Suprapubic skin (tissue), 4 donors: ENCODE measurements around the gene SYNE2. TPM values are rescaled to one million over a fixed set of nuclear protein-coding genes. Genes with fewer than 3 reads are reported as not detected.

ENCODE experiments used
- DNase-seq, 2 donors: peaks; one replicate each; pipeline ENCODE4 v3.0.0-alpha.2; 2019; ENCODE audit warnings: low spot score in 2 of 2
- H3K27ac ChIP-seq: fragments of 200-600 bp; sonication (generic); one replicate; pipeline ENCODE4 v1.5.1; 2019
- H3K27me3 ChIP-seq: fragments of 200-600 bp; sonication (generic); one replicate; pipeline ENCODE4 v1.5.1; 2019
- H3K36me3 ChIP-seq: fragments of 200-600 bp; sonication (generic); one replicate; pipeline ENCODE4 v1.5.1; 2019
- H3K4me1 ChIP-seq: fragments of 200-600 bp; sonication (generic); one replicate; pipeline ENCODE4 v1.5.1; 2019
- H3K4me3 ChIP-seq: fragments of 200-600 bp; sonication (generic); one replicate; pipeline ENCODE4 v1.5.1; 2019; ENCODE audit warnings: mild to moderate bottlenecking
- H3K9me3 ChIP-seq: fragments of 200-600 bp; sonication (generic); one replicate; pipeline ENCODE4 v1.5.1; 2019
- EP300 ChIP-seq: sonication (generic); formaldehyde crosslinking; IDR thresholded peaks from one replicate; pipeline ENCODE4 v1.6.1; 2017; ENCODE audit warnings: antibody characterized with exemption
- POLR2A ChIP-seq, 2 donors: fragments of 450-650 bp; IDR thresholded peaks; one replicate each; pipeline ENCODE4 v1.6.1; 2017; ENCODE audit warnings: antibody characterized with exemption in 2 of 2, mild to moderate bottlenecking in 2 of 2, moderate library complexity in 2 of 2
- POLR2AphosphoS5 ChIP-seq, 3 donors: sonication (generic); formaldehyde crosslinking; IDR thresholded peaks; one replicate each; pipeline ENCODE4 v1.6.1; 2017; ENCODE audit warnings: antibody characterized with exemption in 3 of 3
- WGBS: methylation state at CpG from one replicate; pipeline ENCODE4 v1.1.5; 2018; 5-methylcytosine and 5-hydroxymethylcytosine counted together
- total RNA-seq, 4 donors: library from RNA; depleted of rRNA; stranded (reverse); fragments of >200 nt; gene quantifications; one replicate each; pipeline ENCODE4 v1.1.0, GENCODE V29; 2016
- TF ChIP-seq, protein P1 (sequence below), 2 donors: fragments of 200-600 bp in 1 of 2; fragments of 450-650 bp in 1 of 2; sonication (generic) in 1 of 2; IDR thresholded peaks; one replicate each; pipeline ENCODE4 v1.5.1; 2016 to 2019; ENCODE audit warnings: antibody characterized with exemption in 2 of 2, mild to moderate bottlenecking in 1 of 2, moderate library complexity in 1 of 2

Gene SYNE2
- total RNA-seq, 4 donors from 2014 or later = 234 to 658 (median 244) TPM

- no peak for DNase-seq
- no peak overlapping the region for H3K27ac ChIP-seq
- H3K36me3 ChIP-seq = peaks cover 57% of the 10 kb centered on the region
- WGBS = 53% methylated on average over 4 of the region's 4 CpGs
- no peaks in the 10 kb centered on the region for H3K27me3 ChIP-seq
- H3K9me3 ChIP-seq = no peaks in the 10 kb centered on the region
- TF ChIP-seq POLR2AphosphoS5 (IDR thresholded peaks at IDR 0.05) = no peak
- TF ChIP-seq, protein P1, sequence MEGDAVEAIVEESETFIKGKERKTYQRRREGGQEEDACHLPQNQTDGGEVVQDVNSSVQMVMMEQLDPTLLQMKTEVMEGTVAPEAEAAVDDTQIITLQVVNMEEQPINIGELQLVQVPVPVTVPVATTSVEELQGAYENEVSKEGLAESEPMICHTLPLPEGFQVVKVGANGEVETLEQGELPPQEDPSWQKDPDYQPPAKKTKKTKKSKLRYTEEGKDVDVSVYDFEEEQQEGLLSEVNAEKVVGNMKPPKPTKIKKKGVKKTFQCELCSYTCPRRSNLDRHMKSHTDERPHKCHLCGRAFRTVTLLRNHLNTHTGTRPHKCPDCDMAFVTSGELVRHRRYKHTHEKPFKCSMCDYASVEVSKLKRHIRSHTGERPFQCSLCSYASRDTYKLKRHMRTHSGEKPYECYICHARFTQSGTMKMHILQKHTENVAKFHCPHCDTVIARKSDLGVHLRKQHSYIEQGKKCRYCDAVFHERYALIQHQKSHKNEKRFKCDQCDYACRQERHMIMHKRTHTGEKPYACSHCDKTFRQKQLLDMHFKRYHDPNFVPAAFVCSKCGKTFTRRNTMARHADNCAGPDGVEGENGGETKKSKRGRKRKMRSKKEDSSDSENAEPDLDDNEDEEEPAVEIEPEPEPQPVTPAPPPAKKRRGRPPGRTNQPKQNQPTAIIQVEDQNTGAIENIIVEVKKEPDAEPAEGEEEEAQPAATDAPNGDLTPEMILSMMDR (IDR thresholded peaks at IDR 0.05) = no peak
- no peak for TF ChIP-seq EP300
- no peak for TF ChIP-seq POLR2A (IDR thresholded peaks at IDR 0.05)
- no peaks in the 10 kb centered on the region for H3K4me1 ChIP-seq
- no peak overlapping the region for H3K4me3 ChIP-seq
These were observed 245.3 kb downstream of the SYNE2 start for GRCh38 chr14:64098120-64098519.

- H3K9me3 ChIP-seq = no peaks in the 10 kb centered on the region
- no peaks in the 10 kb centered on the region for H3K27me3 ChIP-seq
- H3K27ac ChIP-seq = no peak overlapping the region
- DNase-seq = no peak
- H3K4me3 ChIP-seq = no peak overlapping the region
- H3K4me1 ChIP-seq = no peaks in the 10 kb centered on the region
- TF ChIP-seq, protein P1 (IDR thresholded peaks at IDR 0.05) = no peak
- TF ChIP-seq POLR2AphosphoS5 (IDR thresholded peaks at IDR 0.05) (no peak), EP300 (no peak), POLR2A (IDR thresholded peaks at IDR 0.05) (no peak)
- peaks cover 57% of the 10 kb centered on the region for H3K36me3 ChIP-seq
- 95% methylated on average over 2 of the region's 2 CpGs for WGBS
These were observed 254.6 kb downstream of the SYNE2 start for GRCh38 chr14:64107438-64107837.

- TF ChIP-seq POLR2AphosphoS5 (IDR thresholded peaks at IDR 0.05) = no peak
- TF ChIP-seq, protein P1 (IDR thresholded peaks at IDR 0.05) = no peak
- TF ChIP-seq POLR2A (IDR thresholded peaks at IDR 0.05) = no peak
- no peak for TF ChIP-seq EP300
- peaks cover 56% of the 10 kb centered on the region for H3K36me3 ChIP-seq
- no peak overlapping the region for H3K27ac ChIP-seq
- no peaks in the 10 kb centered on the region for H3K27me3 ChIP-seq
- H3K4me3 ChIP-seq = no peak overlapping the region
- DNase-seq = no peak
- no peaks in the 10 kb centered on the region for H3K9me3 ChIP-seq
- 76% methylated on average over 1 of the region's 1 CpG for WGBS
- H3K4me1 ChIP-seq = no peaks in the 10 kb centered on the region
These were observed 257.2 kb downstream of the SYNE2 start for GRCh38 chr14:64109819-64110554.

GRCh38 chr14:64110802-64111201, 258.0 kb downstream of the SYNE2 start:
- no peak for DNase-seq
- no peaks in the 10 kb centered on the region for H3K9me3 ChIP-seq
- WGBS = 97% methylated on average over 1 of the region's 1 CpG
- no peak overlapping the region for H3K27ac ChIP-seq
- TF ChIP-seq EP300 = no peak
- no peak for TF ChIP-seq POLR2AphosphoS5 (IDR thresholded peaks at IDR 0.05)
- TF ChIP-seq, protein P1 (IDR thresholded peaks at IDR 0.05) = no peak
- no peak for TF ChIP-seq POLR2A (IDR thresholded peaks at IDR 0.05)
- no peak overlapping the region for H3K4me3 ChIP-seq
- H3K27me3 ChIP-seq = no peaks in the 10 kb centered on the region
- H3K36me3 ChIP-seq = peaks cover 57% of the 10 kb centered on the region
- H3K4me1 ChIP-seq = no peaks in the 10 kb centered on the region

DNA sequence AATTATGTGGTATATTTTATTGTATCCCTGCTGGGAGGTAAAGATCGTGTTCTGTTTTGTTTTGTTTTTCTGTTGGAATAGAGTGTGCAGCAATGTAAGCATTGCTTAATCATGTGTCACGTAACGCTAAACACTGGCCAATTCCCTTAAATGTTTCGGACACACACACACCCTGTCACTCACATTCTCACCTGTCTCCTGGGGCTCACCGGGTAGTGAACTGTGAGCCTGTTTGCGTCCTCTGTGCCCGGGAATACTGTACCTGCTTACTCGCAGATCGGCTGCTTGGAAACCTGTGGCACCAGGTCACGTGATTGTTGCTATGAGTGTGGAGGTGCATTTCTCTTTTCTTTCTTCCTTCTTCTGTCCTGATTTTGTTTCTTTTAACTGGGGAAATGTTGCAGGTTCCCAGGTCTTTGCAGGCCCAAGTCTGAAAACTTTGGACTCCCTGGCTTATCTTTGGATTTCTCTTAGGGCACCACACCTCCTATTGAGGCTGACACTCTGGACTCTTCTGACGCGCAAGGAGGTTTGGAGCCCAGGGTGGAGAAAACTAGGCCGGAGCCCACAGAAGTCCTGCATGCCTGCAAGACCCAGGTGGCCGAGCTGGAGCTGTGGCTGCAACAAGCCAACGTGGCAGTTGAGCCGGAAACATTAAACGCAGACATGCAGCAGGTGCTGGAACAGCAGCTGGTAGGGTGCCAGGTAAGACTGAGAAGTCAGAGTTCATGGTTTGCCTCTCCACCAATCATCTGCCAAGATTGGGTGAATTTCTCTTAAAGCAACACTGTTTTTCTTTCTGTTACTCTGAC, 260.3 kb downstream of the SYNE2 start:
- Histone ChIP-seq H3K27ac (peak overlapping the region; percentile 23), H3K27me3 (no peaks in the 10 kb centered on the region), H3K4me1 (peaks cover 5% of the 10 kb centered on the region), H3K4me3 (no peak overlapping the region), H3K36me3 (peaks cover 44% of the 10 kb centered on the region), H3K9me3 (no peaks in the 10 kb centered on the region)
- TF ChIP-seq POLR2AphosphoS5 (IDR thresholded peaks at IDR 0.05) = no peak
- TF ChIP-seq POLR2A (IDR thresholded peaks at IDR 0.05) = no peak
- WGBS = 78% methylated on average over 17 of the region's 17 CpGs
- DNase-seq = no peak
